MG63 (cell line): ENCODE data around the gene EFEMP1. TPM values are rescaled to one million over a fixed set of nuclear protein-coding genes. Genes with fewer than 3 reads are reported as not detected.

Experiments used
- DNase-seq: peaks from one replicate; pipeline ENCODE4 v3.0.0-alpha.2; 2020
- H3K27me3 ChIP-seq: fragments of 250-450 bp; sonication (Bioruptor Pico); 2 replicates; pipeline ENCODE4 v1.5.1; 2020; ENCODE audit warnings: mild to moderate bottlenecking, moderate library complexity
- H3K36me3 ChIP-seq: fragments of 250-450 bp; sonication (Bioruptor Pico); 2 replicates; pipeline ENCODE4 v1.5.1; 2020; ENCODE audit warnings: mild to moderate bottlenecking, moderate library complexity
- H3K4me3 ChIP-seq: fragments of 250-450 bp; sonication (Bioruptor Pico); 2 replicates; pipeline ENCODE4 v1.5.1; 2020; ENCODE audit warnings: mild to moderate bottlenecking, moderate library complexity
- H3K9me3 ChIP-seq: fragments of 250-450 bp; sonication (Bioruptor Pico); 2 replicates; pipeline ENCODE4 v1.5.1; 2020; ENCODE audit warnings: mild to moderate bottlenecking, moderate library complexity
- total RNA-seq: library from RNA; depleted of rRNA; stranded (reverse); fragments of >200 nt; shearing (Covaris generic); gene quantifications from 2 replicates; pipeline ENCODE4 v1.2.3, GENCODE V29; 2014; ENCODE audit warnings: low replicate concordance

EFEMP1 gene
- total RNA-seq, 1 experiment from 2014 or later, result 70.3 TPM

- H3K27me3 ChIP-seq, result no peaks in the 10 kb centered on the region
- DNase-seq, result no peak
- no peaks in the 10 kb centered on the region; the same call in 1 of the 2 replicates for H3K9me3 ChIP-seq
- peaks cover 5% of the 10 kb centered on the region for H3K36me3 ChIP-seq
- no peak overlapping the region for H3K4me3 ChIP-seq
Observed at GRCh38 chr2:55865096-55865835, 58.3 kb downstream of the EFEMP1 start.

- Histone ChIP-seq H3K4me3 (no peak overlapping the region), H3K9me3 (no peaks in the 10 kb centered on the region; the same call in 1 of the 2 replicates), H3K36me3 (peaks cover 5% of the 10 kb centered on the region), H3K27me3 (no peaks in the 10 kb centered on the region)
- DNase-seq, result no peak
Observed at GRCh38 chr2:55864351-55865084, 59.1 kb downstream of the EFEMP1 start.

DNA sequence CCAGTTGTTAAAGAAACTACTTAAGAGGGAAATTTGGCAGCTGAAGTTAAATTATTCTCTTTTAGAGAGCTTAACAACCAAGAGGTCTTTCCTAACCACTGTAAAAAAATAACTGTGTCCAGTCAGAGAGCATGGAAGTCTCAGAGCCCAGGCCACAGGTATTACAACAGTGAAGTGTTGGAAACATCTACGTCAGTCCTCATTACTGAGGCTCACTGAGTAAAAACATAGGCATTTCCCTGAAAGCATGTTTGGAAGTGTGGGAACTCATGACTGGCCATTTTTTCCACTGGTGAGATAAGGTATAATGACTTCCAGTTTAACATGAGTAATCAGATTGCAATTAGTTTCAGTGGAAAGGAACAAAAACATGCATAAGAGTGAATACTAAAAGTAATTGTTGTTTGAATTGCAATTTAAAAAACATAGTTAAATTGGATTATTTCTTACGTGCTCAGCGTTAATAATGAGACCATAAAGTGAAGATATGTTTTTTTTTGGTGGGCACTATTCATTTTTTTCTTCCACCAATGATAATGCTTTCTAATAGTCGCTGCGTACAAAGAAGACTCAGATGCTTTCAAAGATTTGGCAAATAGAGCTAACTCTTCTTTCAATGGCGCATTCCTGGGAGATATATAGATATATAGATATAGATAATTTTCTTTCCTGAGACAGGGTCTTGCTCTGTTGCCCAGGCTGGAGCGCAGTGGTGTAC lies 60.8 kb downstream of the EFEMP1 start:
- no peaks in the 10 kb centered on the region for H3K27me3 ChIP-seq
- H3K4me3 ChIP-seq, result no peak overlapping the region
- H3K9me3 ChIP-seq, result no peaks in the 10 kb centered on the region; the same call in 1 of the 2 replicates
- peaks cover 5% of the 10 kb centered on the region for H3K36me3 ChIP-seq
- DNase-seq, result peak; percentile 70

DNA sequence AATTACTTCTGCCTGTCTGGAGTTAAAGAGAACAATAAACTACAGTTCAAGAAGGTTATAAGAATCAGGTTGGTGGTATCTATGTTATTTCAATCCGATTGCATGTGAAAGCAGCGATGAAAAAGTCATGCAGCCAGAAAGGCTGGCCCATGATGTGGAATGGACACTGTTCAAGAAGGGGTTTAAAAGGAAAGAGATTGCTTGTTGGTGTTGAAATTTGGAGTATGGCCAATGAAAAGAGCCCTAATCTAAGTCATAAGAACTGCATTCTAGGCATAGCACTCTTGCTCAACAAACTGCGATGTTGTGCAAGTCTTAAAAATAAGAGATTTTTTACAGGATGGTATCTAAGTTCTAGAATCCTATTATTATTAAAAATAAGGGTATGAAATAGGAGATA lies 61.3 kb downstream of the EFEMP1 start:
- Histone ChIP-seq H3K36me3 (peaks cover 5% of the 10 kb centered on the region), H3K4me3 (no peak overlapping the region), H3K27me3 (no peaks in the 10 kb centered on the region), H3K9me3 (no peaks in the 10 kb centered on the region; the same call in 1 of the 2 replicates)
- no peak for DNase-seq

DNA sequence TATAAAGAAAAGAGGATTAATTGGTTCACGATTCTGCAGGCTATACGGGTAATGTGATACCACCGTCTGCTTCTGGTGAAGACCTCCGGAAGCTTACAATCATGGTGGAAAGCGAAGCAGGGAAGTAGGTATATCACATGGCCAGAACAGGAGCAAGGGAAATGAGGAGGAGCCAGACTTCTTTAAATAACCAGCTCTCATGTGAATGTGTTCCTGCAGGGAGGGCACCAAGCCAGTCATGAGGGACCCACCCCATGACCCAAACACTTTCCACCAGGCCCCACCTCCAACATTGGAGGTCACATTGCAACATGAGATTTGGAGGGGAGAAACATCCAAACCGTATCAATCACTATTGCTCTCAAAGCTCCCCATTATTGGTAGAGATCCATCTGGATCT lies 61.8 kb downstream of the EFEMP1 start:
- DNase-seq, result no peak
- H3K4me3 ChIP-seq, result no peak overlapping the region
- H3K9me3 ChIP-seq, result no peaks in the 10 kb centered on the region; the same call in 1 of the 2 replicates
- H3K27me3 ChIP-seq, result no peaks in the 10 kb centered on the region
- H3K36me3 ChIP-seq, result peaks cover 3% of the 10 kb centered on the region

- DNase-seq, result no peak
- Histone ChIP-seq H3K27me3 (no peaks in the 10 kb centered on the region), H3K9me3 (no peaks in the 10 kb centered on the region; the same call in 1 of the 2 replicates), H3K36me3 (no peaks in the 10 kb centered on the region; the same call in 1 of the 2 replicates), H3K4me3 (no peak overlapping the region)
Observed at GRCh38 chr2:55860832-55861231, 62.8 kb downstream of the EFEMP1 start.

DNA sequence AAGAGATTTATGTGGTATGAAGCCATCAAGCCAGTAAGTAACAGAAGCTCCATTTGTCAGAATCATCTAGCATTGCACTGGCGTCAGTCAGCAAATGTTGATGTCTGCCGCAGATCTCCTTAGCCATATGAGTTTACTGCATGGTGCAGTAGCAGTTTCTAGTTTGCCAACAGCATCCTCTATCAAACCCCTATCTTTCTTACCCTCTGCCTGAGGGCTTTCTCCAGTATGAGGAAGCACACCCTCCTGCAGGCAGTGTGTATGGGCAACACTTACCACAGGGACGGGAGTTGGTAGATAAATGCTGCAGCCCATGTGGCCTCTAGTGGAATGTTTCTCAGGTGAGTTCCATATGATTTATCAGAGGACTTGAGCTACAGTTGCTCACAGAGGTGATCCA lies 63.7 kb downstream of the EFEMP1 start:
- H3K9me3 ChIP-seq, result no peaks in the 10 kb centered on the region; the same call in 1 of the 2 replicates
- no peak for DNase-seq

DNA sequence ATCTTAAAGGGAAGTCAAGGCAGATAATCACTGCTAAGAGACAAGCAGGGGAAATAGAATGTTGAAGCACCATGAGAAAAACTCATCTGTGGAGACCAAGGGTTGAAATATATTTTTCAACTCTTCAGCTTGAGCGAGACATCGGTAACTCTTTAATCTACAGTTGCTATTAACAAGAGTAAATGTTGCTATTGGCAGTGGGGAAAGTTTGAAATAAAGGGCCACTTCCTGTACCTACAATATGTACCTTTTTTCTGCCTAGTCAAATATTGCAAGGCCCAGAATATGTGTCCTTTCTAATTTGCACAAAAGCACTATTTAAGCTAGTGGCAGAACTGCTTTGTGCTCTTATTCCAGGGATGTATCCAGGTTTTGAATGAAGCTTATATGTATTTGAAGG lies 65.8 kb downstream of the EFEMP1 start:
- no peaks in the 10 kb centered on the region; the same call in 1 of the 2 replicates for H3K9me3 ChIP-seq
- no peaks in the 10 kb centered on the region for H3K36me3 ChIP-seq
- H3K4me3 ChIP-seq, result no peak overlapping the region
- no peak for DNase-seq
- H3K27me3 ChIP-seq, result no peaks in the 10 kb centered on the region

More for the DNA sequence above, 63.7 kb downstream of the EFEMP1 start:
- H3K36me3 ChIP-seq, result no peaks in the 10 kb centered on the region
- no peaks in the 10 kb centered on the region for H3K27me3 ChIP-seq
- no peak overlapping the region for H3K4me3 ChIP-seq

DNA sequence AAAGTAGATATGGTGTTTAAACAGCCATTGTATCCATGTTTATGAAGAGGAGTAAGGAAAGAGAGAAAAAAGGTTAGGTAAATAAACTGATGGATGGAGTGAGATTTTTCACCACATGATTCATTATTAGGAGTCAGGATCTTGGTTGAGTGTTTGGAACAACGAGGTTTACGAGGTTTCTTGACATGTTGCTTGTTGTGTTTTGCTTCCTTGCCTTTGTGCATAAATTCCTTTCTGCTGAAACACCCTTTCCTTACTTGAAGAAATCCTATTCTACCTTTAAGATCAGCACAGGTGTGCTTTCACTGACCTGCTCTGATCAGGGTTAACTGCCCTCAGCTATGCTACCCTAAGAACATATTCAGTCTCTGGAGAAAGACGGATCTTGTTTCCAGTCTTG lies 66.6 kb downstream of the EFEMP1 start:
- Histone ChIP-seq H3K4me3 (no peak overlapping the region), H3K27me3 (no peaks in the 10 kb centered on the region), H3K9me3 (no peaks in the 10 kb centered on the region), H3K36me3 (no peaks in the 10 kb centered on the region)
- DNase-seq, result no peak

DNA sequence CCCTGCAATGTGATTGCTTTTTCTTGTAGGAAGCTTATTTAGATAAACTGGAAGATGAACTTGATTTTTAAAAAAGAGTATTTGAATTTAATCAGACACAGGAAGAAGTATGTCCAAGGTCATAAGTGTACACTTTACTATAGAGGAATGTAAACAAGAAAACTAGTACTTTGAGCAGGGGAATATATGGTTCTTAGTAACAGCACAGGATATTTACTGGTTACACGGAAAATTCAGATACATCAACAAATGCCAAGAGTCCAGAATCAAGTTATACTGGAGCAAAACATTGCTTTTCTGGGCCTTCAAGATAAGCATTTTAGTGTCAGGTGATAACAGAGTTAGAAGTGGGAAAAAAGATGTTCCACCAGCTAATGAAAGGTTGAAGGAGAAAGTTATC lies 75.5 kb downstream of the EFEMP1 start:
- DNase-seq, result no peak
- H3K27me3 ChIP-seq, result no peaks in the 10 kb centered on the region
- no peaks in the 10 kb centered on the region for H3K9me3 ChIP-seq
- no peaks in the 10 kb centered on the region for H3K36me3 ChIP-seq
- no peak overlapping the region for H3K4me3 ChIP-seq

DNA sequence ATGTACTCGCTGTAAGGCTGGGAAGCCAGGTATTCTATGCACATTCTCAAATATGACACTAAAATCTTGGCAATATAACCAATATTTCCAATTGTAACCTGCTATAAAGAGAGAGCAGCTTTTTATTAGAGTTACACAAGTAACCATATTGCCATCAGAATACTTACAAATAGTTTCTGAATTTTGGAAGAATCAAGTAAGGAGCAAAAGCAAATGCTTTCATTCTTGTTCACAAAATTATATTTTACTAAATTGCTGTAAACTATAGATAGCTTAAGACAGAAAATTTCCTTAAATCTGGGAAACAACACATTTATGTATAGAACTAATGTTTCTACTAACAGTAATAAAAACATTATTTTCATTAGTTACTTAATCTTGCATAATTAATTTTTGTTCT lies 77.2 kb downstream of the EFEMP1 start:
- H3K27me3 ChIP-seq, result no peaks in the 10 kb centered on the region
- no peaks in the 10 kb centered on the region for H3K9me3 ChIP-seq
- DNase-seq, result no peak
- H3K4me3 ChIP-seq, result no peak overlapping the region
- no peaks in the 10 kb centered on the region for H3K36me3 ChIP-seq

DNA sequence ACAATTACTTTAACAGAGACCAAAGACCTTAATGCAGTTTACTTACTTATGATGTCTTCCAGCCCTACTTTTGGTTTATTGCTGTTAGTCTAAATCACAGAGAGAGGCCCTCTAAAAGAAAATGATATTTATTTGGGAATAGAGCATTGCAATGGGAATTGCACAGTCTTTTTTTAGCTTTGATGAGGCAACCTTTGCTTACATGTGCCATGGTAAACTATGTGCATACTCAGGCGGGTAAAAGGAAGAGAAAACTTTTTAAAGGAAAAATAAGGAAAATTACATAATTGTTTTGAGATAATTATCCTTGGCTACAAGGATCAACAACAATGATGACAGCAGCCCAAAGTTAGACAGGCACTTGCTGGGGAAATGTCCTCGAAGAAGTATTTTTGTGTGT lies 78.6 kb downstream of the EFEMP1 start:
- no peak overlapping the region for H3K4me3 ChIP-seq
- no peaks in the 10 kb centered on the region for H3K9me3 ChIP-seq
- H3K36me3 ChIP-seq, result no peaks in the 10 kb centered on the region
- DNase-seq, result no peak
- no peaks in the 10 kb centered on the region for H3K27me3 ChIP-seq

- DNase-seq, result no peak
Observed at GRCh38 chr2:55843994-55844345, 79.6 kb downstream of the EFEMP1 start.

GRCh38 chr2:55843096-55843993 lies 80.2 kb downstream of the EFEMP1 start:
- DNase-seq, result peak; percentile 56
- no peak overlapping the region for H3K4me3 ChIP-seq
- H3K36me3 ChIP-seq, result no peaks in the 10 kb centered on the region
- no peaks in the 10 kb centered on the region for H3K9me3 ChIP-seq
- H3K27me3 ChIP-seq, result no peaks in the 10 kb centered on the region

More at GRCh38 chr2:55843994-55844345, 79.6 kb downstream of the EFEMP1 start:
- Histone ChIP-seq H3K27me3 (no peaks in the 10 kb centered on the region), H3K4me3 (no peak overlapping the region), H3K36me3 (no peaks in the 10 kb centered on the region), H3K9me3 (no peaks in the 10 kb centered on the region)

DNA sequence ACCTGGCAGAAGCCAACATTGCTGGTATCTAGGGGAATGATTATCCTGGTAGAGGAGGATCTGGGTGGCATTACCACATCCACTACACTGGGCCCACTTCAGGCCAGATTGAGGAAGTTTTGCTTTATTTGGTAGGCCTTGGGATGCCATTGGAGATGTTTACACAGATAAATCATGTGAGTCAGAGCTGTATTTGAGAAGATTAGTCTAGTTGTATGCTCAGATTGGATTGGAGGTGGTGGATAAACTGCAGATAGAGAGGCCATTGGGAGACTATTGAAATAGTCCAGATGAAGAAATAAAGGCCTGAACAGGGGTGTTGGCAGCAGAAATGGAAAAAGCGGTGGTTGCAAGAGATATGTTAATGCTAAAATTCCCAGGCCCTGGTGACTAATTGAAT lies 81.5 kb downstream of the EFEMP1 start:
- Histone ChIP-seq H3K36me3 (no peaks in the 10 kb centered on the region), H3K9me3 (no peaks in the 10 kb centered on the region), H3K27me3 (no peaks in the 10 kb centered on the region), H3K4me3 (no peak overlapping the region)
- DNase-seq, result no peak

DNA sequence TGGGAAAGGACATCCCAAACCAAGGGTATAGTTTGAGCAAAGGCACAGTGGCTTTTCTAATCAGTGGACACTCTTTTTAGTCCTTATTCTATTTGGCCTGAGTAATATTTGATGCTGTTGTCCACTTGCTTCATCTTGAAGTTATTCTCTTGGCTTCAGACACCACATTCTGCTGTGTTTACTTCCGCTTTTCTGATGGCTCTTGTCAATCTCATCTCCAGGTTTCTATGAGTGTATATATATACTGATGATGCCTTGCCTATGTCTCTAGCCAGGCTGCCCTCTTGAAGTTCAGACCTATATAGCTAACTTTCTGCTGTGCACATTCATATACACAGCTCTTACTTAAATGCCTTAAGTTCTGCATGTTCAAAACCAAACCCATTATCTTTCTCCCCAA lies 83.1 kb downstream of the EFEMP1 start:
- Histone ChIP-seq H3K27me3 (no peaks in the 10 kb centered on the region), H3K4me3 (no peak overlapping the region), H3K36me3 (no peaks in the 10 kb centered on the region), H3K9me3 (peaks cover under 1% of the 10 kb centered on the region; the same call in 1 of the 2 replicates)
- no peak for DNase-seq
